Urinary bladder (tissue), 4 donors: ENCODE data around the gene CDK5RAP1. TPM values are rescaled to one million over a fixed set of nuclear protein-coding genes. Genes with fewer than 3 reads are reported as not detected.
A peak's percentile ranks its signal among the peaks of the same experiment; 100 is the strongest.
"Not testable (repeated sequence)": the region's sequence is repeated elsewhere in the genome, so short reads cannot be mapped to it uniquely, and the experiment has no call there.

Experiments
- DNase-seq: peaks from one replicate; pipeline ENCODE4 v3.0.0-alpha.2; 2015; ENCODE audit errors: extremely low spot score
- H3K27ac ChIP-seq: one replicate; pipeline ENCODE4 v1.5.1; 2013; ENCODE audit warnings: low read depth, mild to moderate bottlenecking, moderate library complexity
- H3K36me3 ChIP-seq: one replicate; pipeline ENCODE4 v1.6.1; 2013; ENCODE audit warnings: mild to moderate bottlenecking, moderate library complexity; ENCODE audit not compliant: insufficient read depth
- H3K4me1 ChIP-seq: one replicate; pipeline ENCODE4 v1.6.1; 2013; ENCODE audit warnings: mild to moderate bottlenecking, moderate library complexity; ENCODE audit not compliant: insufficient read depth
- H3K4me3 ChIP-seq: one replicate; pipeline ENCODE4 v1.5.1; 2013; ENCODE audit warnings: low read depth, low read length
- WGBS: extraction: QIAGEN DNeasy Blood & Tissue Kit; methylation state at CpG from one replicate; pipeline ENCODE4 v1.1.7; 2013; 5-methylcytosine and 5-hydroxymethylcytosine counted together
- polyA plus RNA-seq: library from polyadenylated mRNA; stranded (reverse); fragments of 200-250 nt; gene quantifications from one replicate; pipeline ENCODE4 v1.2.3, GENCODE V29; 2013
- total RNA-seq: library from RNA; depleted of rRNA; stranded (reverse); fragments of >200 nt; gene quantifications from one replicate; pipeline ENCODE4 v1.2.3, GENCODE V29; 2014
- donor health status: healthy with polysubstance abuse.
- donor health status: healthy.

CDK5RAP1 gene
- total RNA-seq, result 16.5 TPM
- polyA plus RNA-seq, result 22.6 TPM

GRCh38 chr20:33401184-33401920 is at the start of gene CDK5RAP1:
TSS of gene CDK5RAP1 (minus strand) at chr20:33401519. CDS start at chr20:33397064, 4,455 bp downstream.
- peak within 1 kb of the TSS; percentile 97 for H3K4me3 ChIP-seq
- H3K4me1 ChIP-seq, result no peaks in the 10 kb centered on the region
- peak; percentile 64 for DNase-seq
- WGBS, result under 1% methylated on average over 43 of the region's 43 CpGs
- H3K36me3 ChIP-seq, result no peaks in the 10 kb centered on the region
- no peak within 1 kb of the TSS for H3K27ac ChIP-seq

GRCh38 chr20:33450867-33451266 is 49.5 kb upstream of the CDK5RAP1 start:
- Histone ChIP-seq H3K36me3 (no peaks in the 10 kb centered on the region), H3K4me1 (no peaks in the 10 kb centered on the region), H3K4me3 (no peak overlapping the region), H3K27ac (no peak overlapping the region)
- DNase-seq, result no peak
- 68% methylated on average over 4 of the region's 4 CpGs for WGBS

DNA sequence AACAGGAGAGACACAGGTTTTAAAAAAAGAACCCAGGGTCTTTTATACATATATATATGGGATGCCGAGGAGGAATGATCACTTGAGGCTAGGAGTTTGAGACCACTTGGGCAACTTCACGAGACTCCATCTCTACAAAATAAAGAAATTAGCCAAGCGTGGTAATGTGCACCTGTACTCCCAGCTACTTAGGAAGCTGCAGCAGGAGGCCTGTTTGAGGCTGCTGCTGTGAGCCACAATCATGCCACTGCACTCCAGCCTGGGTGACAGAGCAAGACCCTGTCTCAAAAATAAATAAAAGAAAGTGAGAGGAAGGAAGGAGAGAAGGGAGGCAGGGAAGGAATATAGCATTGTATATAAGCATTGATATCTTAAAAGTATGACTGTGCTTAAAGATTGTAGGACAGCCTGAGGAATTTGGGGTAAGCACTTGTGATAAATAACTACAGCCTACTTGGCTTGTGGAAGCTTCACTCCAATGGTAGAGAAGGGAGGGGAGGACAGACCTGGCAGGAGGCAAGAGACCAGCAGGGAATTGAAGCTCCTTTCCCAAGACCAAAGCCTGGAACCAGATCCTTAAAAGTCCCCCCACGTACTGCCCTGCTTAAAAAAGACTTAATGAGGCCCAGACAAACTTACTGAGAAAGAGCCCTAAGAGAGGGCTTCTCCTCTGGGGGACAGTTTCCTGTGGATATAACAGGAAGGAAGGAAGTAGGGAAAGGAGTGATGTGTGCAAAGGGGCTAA is 44.7 kb upstream of the CDK5RAP1 start:
- Histone ChIP-seq H3K4me1 (no peaks in the 10 kb centered on the region), H3K27ac (no peak overlapping the region), H3K4me3 (no peak overlapping the region), H3K36me3 (no peaks in the 10 kb centered on the region)
- WGBS, result 86% methylated on average over 4 of the region's 4 CpGs
- DNase-seq, result no peak

DNA sequence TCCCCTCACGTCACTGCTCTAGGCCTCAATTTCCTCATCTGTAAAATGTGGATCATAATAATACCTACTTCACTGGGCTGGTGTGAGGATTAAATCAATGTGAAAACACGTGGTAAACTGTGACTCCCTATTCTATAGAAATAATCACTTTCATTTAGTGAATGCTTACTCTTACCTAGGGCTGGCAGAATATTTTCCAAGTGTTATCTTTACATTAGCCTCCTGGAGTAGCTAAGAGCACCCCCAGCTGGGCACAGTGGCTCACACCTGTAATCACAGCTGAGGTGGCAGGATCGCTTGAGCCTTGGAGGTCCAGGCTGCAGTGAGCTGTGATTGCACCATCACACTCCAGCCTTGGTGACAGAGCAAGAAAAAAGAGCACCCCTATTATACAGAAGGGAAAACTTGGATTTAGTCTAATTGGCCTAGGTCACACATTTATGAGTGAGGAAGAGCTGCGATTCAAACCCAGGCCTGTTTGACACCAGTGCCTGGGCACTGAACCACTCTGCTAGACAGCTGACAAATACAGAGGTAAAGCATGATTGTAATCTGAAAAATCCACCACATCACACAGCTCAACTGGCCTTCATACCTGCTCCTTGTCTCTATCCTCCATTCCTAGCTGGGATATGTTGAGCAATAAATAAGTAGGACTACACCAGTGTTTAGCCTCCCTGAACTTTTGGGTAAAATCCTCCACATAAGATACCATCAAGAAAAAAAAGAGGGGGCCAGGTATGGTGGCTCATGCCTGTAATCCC is 43.7 kb upstream of the CDK5RAP1 start:
- H3K4me1 ChIP-seq, result no peaks in the 10 kb centered on the region
- no peak overlapping the region for H3K27ac ChIP-seq
- DNase-seq, result no peak
- H3K36me3 ChIP-seq, result no peaks in the 10 kb centered on the region
- H3K4me3 ChIP-seq, result no peak overlapping the region
- WGBS, result 56% methylated on average over 4 of the region's 4 CpGs

DNA sequence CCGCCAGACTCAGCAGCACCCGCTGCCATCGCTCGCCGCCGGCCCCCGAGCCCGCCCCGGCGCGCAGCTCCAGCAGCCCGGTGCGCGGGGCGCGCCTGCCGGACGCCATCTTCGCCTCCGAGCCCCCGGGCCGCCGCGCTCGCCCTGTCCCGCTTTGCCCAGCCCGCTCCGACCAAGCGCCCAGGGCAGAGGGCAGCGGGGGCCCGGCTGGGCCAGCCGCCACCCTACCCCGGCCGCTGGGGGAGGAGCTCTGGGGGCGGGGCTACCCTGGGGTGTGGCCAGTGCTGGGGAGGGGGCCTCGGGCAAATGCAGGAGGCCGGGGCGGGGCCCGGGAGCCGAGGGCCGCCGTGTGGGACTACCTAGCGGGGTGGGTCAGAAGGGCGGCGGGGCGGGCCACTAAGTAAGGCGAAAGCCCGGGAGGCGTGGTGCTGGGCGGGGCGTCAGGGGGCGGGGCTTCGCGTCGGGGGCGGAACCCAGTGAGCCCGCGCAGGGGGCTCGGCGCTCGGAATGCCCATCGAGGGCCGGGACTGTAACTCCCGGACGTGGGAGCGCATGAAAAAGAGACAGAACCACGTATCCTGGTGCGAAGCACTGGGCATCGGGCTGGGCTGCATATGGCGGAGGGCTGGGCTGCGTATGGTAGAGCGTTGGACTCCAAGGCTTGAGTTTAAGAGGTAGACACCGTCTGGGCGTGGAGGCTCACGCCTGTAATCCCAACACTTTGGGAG is 42.4 kb upstream of the CDK5RAP1 start, which contains the start of gene SNTA1:
Gene SNTA1, minus strand, starts transcription at position 252 of the 728 bp plus-strand sequence. Its CDS starts 143 bp downstream, at position 109.
- DNase-seq, result no peak
- Histone ChIP-seq H3K4me3 (peak within 1 kb of the TSS; percentile 88), H3K36me3 (no peaks in the 10 kb centered on the region), H3K27ac (peak within 1 kb of the TSS; percentile 41), H3K4me1 (no peaks in the 10 kb centered on the region)
- WGBS, result 1% methylated on average over 75 of the region's 75 CpGs

GRCh38 chr20:33443006-33443511 is 41.7 kb upstream of the CDK5RAP1 start:
- peak overlapping the region; percentile 88 for H3K4me3 ChIP-seq
- H3K4me1 ChIP-seq, result no peaks in the 10 kb centered on the region
- no peaks in the 10 kb centered on the region for H3K36me3 ChIP-seq
- peak overlapping the region; percentile 41 for H3K27ac ChIP-seq
- DNase-seq, result no peak
- WGBS, result 2% methylated on average over 45 of the region's 45 CpGs

DNA sequence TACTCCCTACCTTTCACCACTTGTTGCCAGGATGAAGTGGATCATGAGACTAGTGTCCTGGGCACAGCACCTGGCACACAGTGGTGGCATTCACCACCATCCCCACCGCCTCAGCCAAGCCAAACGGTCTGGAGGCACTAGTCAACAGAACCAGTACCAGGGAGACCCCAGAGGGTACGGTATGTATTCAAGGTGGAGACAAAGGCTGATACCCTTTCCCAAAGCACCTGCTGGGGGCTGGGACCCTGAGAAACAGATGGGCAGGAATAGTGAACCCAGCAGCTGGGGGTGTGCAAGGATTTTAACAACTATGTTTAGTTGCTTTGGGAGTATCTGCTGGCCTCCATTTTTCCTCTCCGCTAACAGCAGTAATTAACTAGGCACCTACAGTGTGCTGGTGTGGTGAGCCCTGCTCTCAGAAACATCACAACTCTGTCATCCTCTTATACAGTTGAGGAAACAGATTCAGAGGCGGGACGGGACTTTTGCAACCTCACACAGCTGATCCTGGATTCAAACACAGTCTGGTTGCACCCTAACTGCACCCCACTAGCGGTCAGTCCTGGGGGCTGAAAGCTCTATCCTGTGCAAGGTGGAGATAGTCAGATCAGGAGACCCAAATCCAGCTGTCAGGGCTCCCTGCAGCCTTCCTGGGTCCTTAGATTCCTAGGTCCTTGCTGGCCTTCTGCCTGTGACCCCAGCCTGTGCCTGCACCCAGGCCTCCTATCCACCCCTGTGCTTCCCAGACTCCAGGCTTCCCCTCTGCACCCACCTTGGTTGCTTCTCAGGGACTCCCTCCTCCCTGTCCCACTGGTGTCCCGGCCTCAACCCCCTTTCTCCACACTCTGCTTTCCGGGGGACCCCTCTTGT is 41.1 kb upstream of the CDK5RAP1 start:
- no peak for DNase-seq
- Histone ChIP-seq H3K36me3 (peaks cover 2% of the 10 kb centered on the region), H3K4me3 (peak overlapping the region; percentile 88), H3K27ac (no peak overlapping the region), H3K4me1 (no peaks in the 10 kb centered on the region)
- 67% methylated on average over 9 of the region's 9 CpGs for WGBS

GRCh38 chr20:33441142-33441955 is 40.0 kb upstream of the CDK5RAP1 start:
- Histone ChIP-seq H3K4me3 (no peak overlapping the region), H3K36me3 (peaks cover 2% of the 10 kb centered on the region), H3K27ac (no peak overlapping the region), H3K4me1 (no peaks in the 10 kb centered on the region)
- 72% methylated on average over 7 of the region's 7 CpGs for WGBS
- DNase-seq, result no peak

DNA sequence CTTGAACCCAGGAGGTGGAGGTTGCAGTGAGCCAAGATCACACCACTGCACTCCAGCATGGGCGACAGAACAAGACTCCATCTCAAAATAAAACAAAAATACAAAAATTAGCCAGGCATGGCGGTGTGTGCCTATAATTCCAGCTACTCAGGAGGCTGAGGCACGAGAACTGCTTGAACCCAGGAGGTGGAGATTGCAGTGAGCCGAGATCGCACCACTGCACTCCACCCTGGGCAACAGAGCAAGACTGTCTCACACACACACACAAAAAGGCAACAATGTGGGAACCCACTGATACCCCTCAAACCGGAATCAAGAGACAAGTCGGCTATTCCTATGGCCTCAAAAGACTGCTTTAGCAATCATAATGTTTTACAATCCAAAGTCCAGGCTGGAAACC is 39.2 kb upstream of the CDK5RAP1 start:
- 94% methylated on average over 7 of the region's 7 CpGs for WGBS
- H3K4me3 ChIP-seq, DNase-seq, H3K4me1 ChIP-seq, H3K27ac ChIP-seq, H3K36me3 ChIP-seq: not testable (repeated sequence)

DNA sequence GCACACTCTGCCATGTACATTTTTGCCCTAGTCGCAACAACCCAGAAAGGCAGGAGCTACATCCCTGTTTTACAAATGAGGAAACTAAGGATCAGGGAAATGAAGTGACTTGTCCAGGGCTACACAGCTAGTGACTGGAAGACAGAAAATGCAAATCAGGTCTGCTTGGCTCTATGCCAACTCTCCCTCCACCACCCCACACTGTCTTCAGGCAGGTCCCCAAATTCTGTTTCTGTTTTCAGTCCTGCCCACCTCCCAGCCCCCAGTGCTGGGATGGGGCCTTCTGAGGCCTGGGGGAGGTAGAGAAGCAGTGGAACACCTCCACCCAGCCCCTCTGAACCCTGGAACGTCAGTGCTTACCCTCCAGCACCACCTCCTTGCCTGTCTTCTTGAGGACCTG is 37.2 kb upstream of the CDK5RAP1 start:
- Histone ChIP-seq H3K27ac (no peak overlapping the region), H3K4me3 (no peak overlapping the region), H3K4me1 (no peaks in the 10 kb centered on the region), H3K36me3 (peaks cover 2% of the 10 kb centered on the region)
- WGBS, result 80% methylated on average over 2 of the region's 2 CpGs
- DNase-seq, result no peak

DNA sequence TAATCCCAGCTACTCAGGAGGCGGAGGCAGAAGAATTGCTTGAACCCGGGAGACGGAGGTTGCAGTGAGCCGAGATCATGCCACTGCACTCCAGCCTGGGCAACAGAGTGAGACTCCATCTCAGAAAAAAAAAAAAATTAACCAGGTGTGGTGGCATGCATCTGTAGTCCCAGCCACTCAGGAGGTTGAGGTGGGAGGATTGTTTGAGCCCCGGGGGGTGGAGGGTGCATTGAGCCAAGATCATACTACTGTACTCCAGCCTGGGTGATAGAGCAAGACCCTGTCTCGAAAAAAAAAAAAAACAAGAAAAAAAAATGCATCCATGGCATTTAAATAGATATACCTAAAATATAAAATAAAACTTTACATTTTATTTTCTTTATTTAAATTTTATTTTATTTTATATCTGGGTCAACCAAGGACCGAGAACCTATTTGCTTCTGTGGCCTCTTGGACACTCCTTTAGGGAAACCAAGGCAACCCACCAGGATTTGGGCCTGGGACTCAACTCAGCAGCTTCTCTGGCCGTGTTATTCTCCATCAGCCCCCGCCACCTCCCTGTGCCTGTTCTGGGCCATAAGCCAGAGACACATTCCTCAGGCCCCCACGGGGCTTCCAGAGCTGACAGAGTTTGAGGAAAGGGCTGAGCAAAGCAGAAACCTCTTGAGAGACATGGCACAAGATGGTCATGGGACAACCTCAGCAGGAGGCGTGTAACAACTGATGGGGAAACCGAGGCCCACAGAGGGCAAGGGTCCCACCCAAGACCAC is 36.0 kb upstream of the CDK5RAP1 start:
- no peak overlapping the region for H3K27ac ChIP-seq
- 69% methylated on average over 12 of the region's 12 CpGs for WGBS
- peaks cover 2% of the 10 kb centered on the region for H3K36me3 ChIP-seq
- DNase-seq, result no peak
- no peak overlapping the region for H3K4me3 ChIP-seq
- H3K4me1 ChIP-seq, result no peaks in the 10 kb centered on the region
